LNCAP (cell line): ENCODE results near the gene WTIP.

Experiments
- CTCF ChIP-seq: fragments of 450-650 bp; IDR thresholded peaks from 2 replicates; pipeline ENCODE4 v1.5.1; 2017; ENCODE audit warnings: mild to moderate bottlenecking

The WTIP gene

GRCh38 chr19:34480971-34481841 is at the start of gene WTIP:
Gene WTIP, plus strand, starts transcription at chr19:34481758. Its CDS starts 217 bp downstream, at chr19:34481975.
- no peak for TF ChIP-seq CTCF

GRCh38 chr19:34432797-34433196 is 48.8 kb upstream of the WTIP start:
- no peak for TF ChIP-seq CTCF

- TF ChIP-seq CTCF = no peak
These were observed 44.8 kb upstream of the WTIP start for GRCh38 chr19:34436716-34437115.

GRCh38 chr19:34448191-34448590 is 33.4 kb upstream of the WTIP start:
- TF ChIP-seq CTCF = no peak

- TF ChIP-seq CTCF = no peak
These were observed 28.8 kb upstream of the WTIP start for GRCh38 chr19:34452723-34453122.

- no peak for TF ChIP-seq CTCF
These were observed 27.5 kb upstream of the WTIP start for GRCh38 chr19:34454091-34454490.

- no peak for TF ChIP-seq CTCF
These were observed 26.9 kb upstream of the WTIP start for GRCh38 chr19:34454685-34455084.

- TF ChIP-seq CTCF = no peak
These were observed 24.1 kb upstream of the WTIP start for GRCh38 chr19:34457446-34457845.
